Measurements from ENCODE around the gene CX3CR1. TPM values are rescaled to one million over a fixed set of nuclear protein-coding genes. Genes with fewer than 3 reads are reported as not detected.

Gene CX3CR1
- total and polyA plus RNA-seq, 7 donors, result 0.03 to 1.9 (median 0.55) TPM

DNA sequence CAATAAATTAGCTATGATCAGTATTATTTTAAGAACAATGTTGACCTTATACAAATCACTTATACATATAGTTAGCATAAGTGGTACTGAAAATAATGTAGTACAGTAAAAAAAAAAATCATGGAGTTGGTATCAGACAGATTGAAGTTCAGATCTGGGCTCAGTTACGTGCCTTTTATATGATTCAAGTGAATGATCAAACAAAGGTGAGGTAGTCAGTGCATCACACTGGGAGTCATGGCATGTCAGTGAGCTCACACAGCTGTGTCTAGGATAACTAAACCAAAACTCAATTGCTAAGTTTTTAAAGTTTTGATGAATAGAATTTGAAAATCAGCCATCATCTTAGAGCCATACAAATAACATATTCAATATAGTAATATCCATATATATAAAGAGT is 38.5 kb upstream of the CX3CR1 start:
- TF ChIP-seq, protein P1, sequence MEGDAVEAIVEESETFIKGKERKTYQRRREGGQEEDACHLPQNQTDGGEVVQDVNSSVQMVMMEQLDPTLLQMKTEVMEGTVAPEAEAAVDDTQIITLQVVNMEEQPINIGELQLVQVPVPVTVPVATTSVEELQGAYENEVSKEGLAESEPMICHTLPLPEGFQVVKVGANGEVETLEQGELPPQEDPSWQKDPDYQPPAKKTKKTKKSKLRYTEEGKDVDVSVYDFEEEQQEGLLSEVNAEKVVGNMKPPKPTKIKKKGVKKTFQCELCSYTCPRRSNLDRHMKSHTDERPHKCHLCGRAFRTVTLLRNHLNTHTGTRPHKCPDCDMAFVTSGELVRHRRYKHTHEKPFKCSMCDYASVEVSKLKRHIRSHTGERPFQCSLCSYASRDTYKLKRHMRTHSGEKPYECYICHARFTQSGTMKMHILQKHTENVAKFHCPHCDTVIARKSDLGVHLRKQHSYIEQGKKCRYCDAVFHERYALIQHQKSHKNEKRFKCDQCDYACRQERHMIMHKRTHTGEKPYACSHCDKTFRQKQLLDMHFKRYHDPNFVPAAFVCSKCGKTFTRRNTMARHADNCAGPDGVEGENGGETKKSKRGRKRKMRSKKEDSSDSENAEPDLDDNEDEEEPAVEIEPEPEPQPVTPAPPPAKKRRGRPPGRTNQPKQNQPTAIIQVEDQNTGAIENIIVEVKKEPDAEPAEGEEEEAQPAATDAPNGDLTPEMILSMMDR (IDR thresholded peaks at IDR 0.05), result no peak
- intact Hi-C loops (cut with DNase I), result no loop called here
- no peaks in the 10 kb centered on the region for H3K4me1 ChIP-seq
- DNase-seq (no peak), ATAC-seq (no peak)
- no peaks in the 10 kb centered on the region for H3K36me3 ChIP-seq (ENCODE audit: insufficient read depth in 1 of 2, low read depth in 1 of 2)
- WGBS, 3 donors, result 67 to 78% (median 72%) methylated on average over 1 of the region's 1 CpG
- H3K4me3 ChIP-seq, result no peak overlapping the region
- H3K27me3 ChIP-seq (ENCODE audit: insufficient read depth in 3 of 3, low read length in 2 of 3), result no peaks in the 10 kb centered on the region
- peaks cover 12% of the 10 kb centered on the region for H3K9me3 ChIP-seq
- H3K27ac ChIP-seq, result no peak overlapping the region

DNA sequence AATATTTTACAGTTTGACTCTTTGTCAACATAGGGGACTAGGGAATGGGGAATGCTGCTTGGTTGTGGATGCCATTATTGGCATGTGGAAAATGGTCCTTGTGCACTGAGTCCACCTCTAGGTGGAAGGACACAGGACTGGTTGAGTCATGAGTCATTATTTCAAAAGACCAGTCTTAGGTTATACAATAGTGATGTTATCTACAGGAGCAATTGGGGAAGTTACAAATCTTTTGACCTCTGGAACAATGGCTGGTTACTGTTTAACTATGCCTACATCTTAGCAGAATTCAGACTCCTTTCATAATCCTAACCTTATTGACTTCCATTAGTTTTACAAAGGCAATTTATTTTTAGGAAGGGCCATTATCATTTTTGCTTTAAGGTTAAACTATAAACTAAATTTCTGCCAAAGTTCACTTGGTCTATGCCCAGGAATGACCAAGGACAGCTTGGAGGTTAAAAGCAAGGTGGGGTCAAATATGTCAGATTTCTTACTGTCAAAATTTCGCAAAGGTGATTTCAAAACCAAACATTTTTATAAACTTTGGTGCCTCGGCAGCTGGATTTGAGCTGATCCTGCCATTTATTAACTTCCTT is 37.8 kb upstream of the CX3CR1 start:
- H3K9me3 ChIP-seq, result peaks cover 12% of the 10 kb centered on the region
- intact Hi-C loops (cut with DNase I), result no loop called here
- H3K27me3 ChIP-seq (ENCODE audit: insufficient read depth in 3 of 3, low read length in 2 of 3), result no peaks in the 10 kb centered on the region
- WGBS, 3 donors, result 83 to 91% (median 88%) methylated on average over 2 of the region's 2 CpGs
- DNase-seq (no peak), ATAC-seq (no peak)
- H3K4me3 ChIP-seq, result no peak overlapping the region
- TF ChIP-seq, protein P1 (IDR thresholded peaks at IDR 0.05), result no peak
- no peaks in the 10 kb centered on the region for H3K4me1 ChIP-seq
- H3K27ac ChIP-seq, result no peak overlapping the region
- no peaks in the 10 kb centered on the region for H3K36me3 ChIP-seq (ENCODE audit: insufficient read depth in 1 of 2, low read depth in 1 of 2)

DNA sequence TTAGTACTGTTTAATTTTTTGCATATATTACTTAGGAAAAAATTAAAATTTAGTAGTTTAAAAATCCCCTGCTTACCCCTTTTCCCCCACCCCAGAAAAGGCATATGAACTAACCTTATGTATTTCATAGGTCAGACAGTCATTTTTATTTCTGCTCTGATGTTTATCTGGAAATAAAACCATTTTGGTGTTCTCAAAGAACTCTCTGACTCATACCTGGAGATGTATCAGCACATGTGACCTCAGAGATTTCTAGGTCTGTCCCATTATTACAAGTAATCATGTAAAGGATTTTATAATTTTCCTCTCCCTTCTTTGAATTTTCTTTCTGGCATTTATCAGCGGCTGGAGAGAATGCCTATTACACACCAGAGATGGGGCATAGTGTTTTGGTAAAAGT is 35.6 kb upstream of the CX3CR1 start:
- ATAC-seq (no peak), DNase-seq (no peak)
- Histone ChIP-seq H3K36me3 (ENCODE audit: insufficient read depth in 1 of 2, low read depth in 1 of 2) (no peaks in the 10 kb centered on the region), H3K4me1 (no peaks in the 10 kb centered on the region), H3K27ac (no peak overlapping the region), H3K27me3 (ENCODE audit: insufficient read depth in 3 of 3, low read length in 2 of 3) (no peaks in the 10 kb centered on the region), H3K4me3 (no peak overlapping the region), H3K9me3 (peaks cover 12% of the 10 kb centered on the region)
- TF ChIP-seq, protein P1 (IDR thresholded peaks at IDR 0.05), result no peak
- 73 to 82% (median 81%) methylated on average over 1 of the region's 1 CpG for WGBS, 3 donors
- intact Hi-C loops (cut with DNase I), result no loop called here

DNA sequence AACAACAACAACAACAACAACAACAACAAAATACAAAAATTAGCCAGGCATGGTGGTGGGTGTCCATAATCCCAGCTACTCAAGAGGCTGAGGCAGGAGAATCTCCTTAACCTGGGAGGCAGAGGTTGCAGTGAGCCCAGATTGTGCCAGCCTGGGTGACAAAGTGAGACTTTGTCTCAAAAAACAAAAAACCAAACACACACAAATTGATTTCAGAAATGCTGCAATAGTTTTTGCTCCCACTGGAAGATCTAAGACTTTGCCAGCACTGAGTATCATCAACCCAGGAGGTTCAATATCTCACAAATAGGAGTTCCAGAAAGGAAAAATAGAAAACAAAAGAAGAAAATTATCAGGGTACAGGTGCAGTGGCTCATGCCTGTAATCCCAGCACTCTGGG is 33.5 kb upstream of the CX3CR1 start:
- Histone ChIP-seq H3K4me1 (no peaks in the 10 kb centered on the region), H3K27me3 (ENCODE audit: insufficient read depth in 3 of 3, low read length in 2 of 3) (no peaks in the 10 kb centered on the region), H3K4me3 (no peak overlapping the region), H3K27ac (no peak overlapping the region), H3K36me3 (ENCODE audit: insufficient read depth in 1 of 2, low read depth in 1 of 2) (no peaks in the 10 kb centered on the region), H3K9me3 (peaks cover 14% of the 10 kb centered on the region)
- TF ChIP-seq, protein P1 (IDR thresholded peaks at IDR 0.05), result no peak
- no peak for DNase-seq
- ATAC-seq, result no peak
- intact Hi-C loops (cut with DNase I), result no loop called here

DNA sequence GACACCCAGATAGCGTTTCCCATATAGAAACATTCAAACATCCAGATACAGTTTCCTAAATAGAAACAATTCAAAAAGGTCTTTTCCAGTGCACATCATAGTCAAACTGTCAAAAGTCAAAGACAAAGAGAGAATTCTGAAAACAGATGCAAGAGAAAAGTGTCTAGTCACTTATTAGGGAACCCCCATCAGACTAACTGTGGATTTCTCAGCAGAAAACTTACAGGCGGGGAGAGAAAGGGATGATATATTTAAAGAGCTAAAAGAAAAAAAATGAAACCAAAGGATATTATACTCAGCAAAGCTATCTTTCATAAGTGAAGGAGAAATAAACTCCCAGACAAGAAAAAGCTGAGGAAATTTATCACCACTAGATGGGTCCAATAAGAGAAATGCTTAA is 22.3 kb upstream of the CX3CR1 start:
- Histone ChIP-seq H3K9me3 (peaks cover 14% of the 10 kb centered on the region), H3K4me1 (no peaks in the 10 kb centered on the region), H3K27me3 (ENCODE audit: insufficient read depth in 3 of 3, low read length in 2 of 3) (no peaks in the 10 kb centered on the region), H3K27ac (no peak overlapping the region), H3K36me3 (ENCODE audit: insufficient read depth in 1 of 2, low read depth in 1 of 2) (no peaks in the 10 kb centered on the region), H3K4me3 (no peak overlapping the region)
- no peak for ATAC-seq
- DNase-seq, result no peak
- TF ChIP-seq, protein P1 (IDR thresholded peaks at IDR 0.05), result no peak
- 88 to 94% (median 90%) methylated on average over 2 of the region's 2 CpGs for WGBS, 3 donors
- intact Hi-C loops (cut with DNase I), result no loop called here
